Progenitor cell of endocrine pancreas (in vitro differentiated cells): ENCODE data around the gene PGF. TPM values are rescaled to one million over a fixed set of nuclear protein-coding genes. Genes with fewer than 3 reads are reported as not detected.

ENCODE experiments used
- DNase-seq: peaks from one replicate; pipeline ENCODE4 v3.0.0; 2021; ENCODE audit warnings: low spot score; ENCODE audit not compliant: unreplicated experiment
- H3K27ac Mint-ChIP-seq: 2 replicates; pipeline ENCODE4 v1.8.0; 2021; ENCODE audit warnings: mild to moderate bottlenecking, moderate library complexity, mixed read lengths
- H3K27me3 Mint-ChIP-seq: 2 replicates; pipeline ENCODE4 v1.8.0; 2021; ENCODE audit warnings: mixed read lengths
- H3K36me3 Mint-ChIP-seq: 2 replicates; pipeline ENCODE4 v1.8.0; 2022; ENCODE audit warnings: mixed read lengths; ENCODE audit not compliant: insufficient read depth
- H3K4me1 Mint-ChIP-seq: 2 replicates; pipeline ENCODE4 v1.8.0; 2021; ENCODE audit warnings: low read depth, mixed read lengths
- H3K4me3 Mint-ChIP-seq: 2 replicates; pipeline ENCODE4 v1.8.0; 2021; ENCODE audit warnings: low read depth, mild to moderate bottlenecking, moderate library complexity, mixed read lengths
- H3K9me3 Mint-ChIP-seq: 2 replicates; pipeline ENCODE4 v1.8.0; 2021; ENCODE audit warnings: low read depth, mixed read lengths
- total RNA-seq: library from RNA; stranded (reverse); gene quantifications from 2 replicates; pipeline ENCODE4 v1.2.1, GENCODE V29; 2021
- TF ChIP-seq, protein P1 (sequence below): fragments of 200-600 bp; sonication (generic); IDR thresholded peaks from one replicate; pipeline ENCODE4 v1.5.0; 2021; ENCODE audit warnings: antibody characterized with exemption, mild to moderate bottlenecking; ENCODE audit not compliant: unreplicated experiment

PGF gene
- total RNA-seq, 1 donor from 2014 or later, result 3.5 TPM

DNA sequence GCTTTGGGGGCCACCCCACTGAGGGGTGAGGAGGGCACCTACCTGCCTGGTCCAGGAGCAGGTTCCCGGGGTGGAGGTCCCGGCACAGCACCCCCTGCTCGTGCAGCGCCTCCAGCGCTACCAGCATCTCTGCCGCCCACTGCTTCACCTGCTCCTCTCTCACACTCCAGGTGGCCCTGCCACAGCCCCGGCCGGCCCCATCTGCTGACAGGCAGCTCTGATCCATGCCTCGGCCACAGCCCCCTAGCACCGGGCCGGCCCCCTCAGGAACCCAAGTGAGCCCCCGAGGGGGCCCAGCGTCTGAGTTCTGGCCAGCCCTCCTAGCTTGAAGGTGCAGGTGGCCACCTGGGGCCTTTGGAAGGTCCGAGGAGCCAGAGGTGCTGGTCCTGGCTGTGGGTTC, 45.9 kb downstream of the PGF start:
- Mint-ChIP-seq H3K9me3 (no peaks in the 10 kb centered on the region), H3K27ac (no peak overlapping the region), H3K4me1 (peaks cover 3% of the 10 kb centered on the region), H3K27me3 (peaks cover 14% of the 10 kb centered on the region), H3K4me3 (no peak overlapping the region), H3K36me3 (no peaks in the 10 kb centered on the region)
- no peak for DNase-seq
- TF ChIP-seq, protein P1, sequence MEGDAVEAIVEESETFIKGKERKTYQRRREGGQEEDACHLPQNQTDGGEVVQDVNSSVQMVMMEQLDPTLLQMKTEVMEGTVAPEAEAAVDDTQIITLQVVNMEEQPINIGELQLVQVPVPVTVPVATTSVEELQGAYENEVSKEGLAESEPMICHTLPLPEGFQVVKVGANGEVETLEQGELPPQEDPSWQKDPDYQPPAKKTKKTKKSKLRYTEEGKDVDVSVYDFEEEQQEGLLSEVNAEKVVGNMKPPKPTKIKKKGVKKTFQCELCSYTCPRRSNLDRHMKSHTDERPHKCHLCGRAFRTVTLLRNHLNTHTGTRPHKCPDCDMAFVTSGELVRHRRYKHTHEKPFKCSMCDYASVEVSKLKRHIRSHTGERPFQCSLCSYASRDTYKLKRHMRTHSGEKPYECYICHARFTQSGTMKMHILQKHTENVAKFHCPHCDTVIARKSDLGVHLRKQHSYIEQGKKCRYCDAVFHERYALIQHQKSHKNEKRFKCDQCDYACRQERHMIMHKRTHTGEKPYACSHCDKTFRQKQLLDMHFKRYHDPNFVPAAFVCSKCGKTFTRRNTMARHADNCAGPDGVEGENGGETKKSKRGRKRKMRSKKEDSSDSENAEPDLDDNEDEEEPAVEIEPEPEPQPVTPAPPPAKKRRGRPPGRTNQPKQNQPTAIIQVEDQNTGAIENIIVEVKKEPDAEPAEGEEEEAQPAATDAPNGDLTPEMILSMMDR, result no peak

DNA sequence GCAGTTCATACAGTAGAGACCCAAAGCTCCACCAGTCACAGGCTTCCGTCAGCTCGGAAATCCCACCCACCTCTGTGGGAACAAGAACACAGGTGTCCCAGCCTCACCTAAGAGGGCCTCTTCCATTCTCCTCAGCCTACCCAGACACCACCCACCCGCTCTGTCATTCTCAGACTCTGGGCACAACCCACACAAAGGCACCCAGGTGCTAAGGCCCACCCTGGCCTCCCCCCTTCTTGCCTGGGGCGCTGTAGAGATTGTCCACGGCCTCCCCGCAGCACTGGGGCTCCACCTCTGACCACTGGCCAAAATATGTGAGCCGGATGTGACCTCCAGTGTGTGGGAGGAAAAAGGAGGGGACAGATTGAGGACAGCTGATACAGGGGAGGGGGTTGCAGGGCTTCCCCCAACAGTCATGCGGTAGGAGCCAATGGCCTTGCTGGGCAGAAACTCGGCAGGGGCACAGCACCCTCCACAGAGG, 46.5 kb downstream of the PGF start:
- Mint-ChIP-seq H3K27me3 (peaks cover 9% of the 10 kb centered on the region), H3K4me1 (peaks cover 1% of the 10 kb centered on the region), H3K27ac (peak overlapping the region; percentile 21), H3K9me3 (no peaks in the 10 kb centered on the region), H3K4me3 (no peak overlapping the region), H3K36me3 (no peaks in the 10 kb centered on the region)
- DNase-seq, result no peak
- TF ChIP-seq, protein P1, result no peak

DNA sequence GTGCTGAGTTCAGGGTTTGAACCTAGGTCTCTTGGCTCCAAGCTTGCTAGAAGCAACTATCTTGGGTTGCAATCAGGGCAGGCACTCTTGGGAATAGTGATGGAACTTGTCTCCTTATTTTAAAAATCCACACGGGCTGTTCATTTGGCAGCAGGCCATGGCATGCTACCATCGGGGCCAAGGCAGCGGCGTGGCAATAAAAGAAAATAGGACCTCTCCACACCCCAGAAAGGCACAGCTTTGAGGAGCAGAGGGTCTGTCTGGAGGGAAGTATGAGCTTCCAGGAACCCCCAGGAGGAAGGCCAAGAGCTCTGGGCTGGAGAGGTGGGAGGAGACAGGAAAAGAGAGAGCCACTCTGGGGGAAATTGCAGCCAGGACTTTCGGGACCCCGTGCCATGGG, 47.7 kb downstream of the PGF start:
- TF ChIP-seq, protein P1, result no peak
- Mint-ChIP-seq H3K36me3 (peaks cover 1% of the 10 kb centered on the region), H3K9me3 (no peaks in the 10 kb centered on the region), H3K27me3 (peaks cover 9% of the 10 kb centered on the region), H3K4me3 (no peak overlapping the region), H3K4me1 (peaks cover 1% of the 10 kb centered on the region), H3K27ac (no peak overlapping the region)
- no peak for DNase-seq

DNA sequence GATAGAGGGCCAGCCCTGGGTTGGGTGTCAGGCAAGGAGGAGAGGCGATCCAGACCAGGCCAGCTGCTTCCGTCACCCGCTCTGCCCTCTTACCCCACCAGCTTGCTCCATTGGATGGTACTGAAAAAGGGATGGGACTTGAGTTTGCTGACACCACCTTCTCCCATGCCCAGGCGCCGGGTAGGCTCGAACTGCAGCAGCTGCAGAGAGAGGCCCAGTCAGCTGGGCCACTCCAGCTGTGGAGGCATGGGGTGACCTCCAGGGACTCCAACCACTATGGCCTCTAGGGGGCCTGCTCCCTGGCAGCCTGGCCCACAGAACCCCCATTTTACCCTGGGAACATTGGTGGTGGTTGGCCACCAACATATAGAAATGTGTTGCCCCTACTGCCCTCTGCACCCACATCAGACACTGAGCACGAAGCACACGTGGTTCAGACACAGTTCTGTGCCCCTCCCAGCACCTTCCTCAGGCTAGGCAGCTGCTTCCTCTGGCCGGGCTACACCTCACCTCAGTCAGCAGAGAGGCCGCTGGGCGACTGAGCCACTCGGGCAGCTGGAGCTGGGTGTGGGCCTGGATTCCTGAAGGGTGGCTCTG, 48.4 kb downstream of the PGF start:
- Mint-ChIP-seq H3K36me3 (peaks cover 4% of the 10 kb centered on the region), H3K9me3 (no peaks in the 10 kb centered on the region), H3K27me3 (peaks cover 7% of the 10 kb centered on the region), H3K4me1 (peaks cover 1% of the 10 kb centered on the region), H3K4me3 (no peak overlapping the region), H3K27ac (no peak overlapping the region)
- no peak for DNase-seq
- TF ChIP-seq, protein P1, result peak; percentile 31

DNA sequence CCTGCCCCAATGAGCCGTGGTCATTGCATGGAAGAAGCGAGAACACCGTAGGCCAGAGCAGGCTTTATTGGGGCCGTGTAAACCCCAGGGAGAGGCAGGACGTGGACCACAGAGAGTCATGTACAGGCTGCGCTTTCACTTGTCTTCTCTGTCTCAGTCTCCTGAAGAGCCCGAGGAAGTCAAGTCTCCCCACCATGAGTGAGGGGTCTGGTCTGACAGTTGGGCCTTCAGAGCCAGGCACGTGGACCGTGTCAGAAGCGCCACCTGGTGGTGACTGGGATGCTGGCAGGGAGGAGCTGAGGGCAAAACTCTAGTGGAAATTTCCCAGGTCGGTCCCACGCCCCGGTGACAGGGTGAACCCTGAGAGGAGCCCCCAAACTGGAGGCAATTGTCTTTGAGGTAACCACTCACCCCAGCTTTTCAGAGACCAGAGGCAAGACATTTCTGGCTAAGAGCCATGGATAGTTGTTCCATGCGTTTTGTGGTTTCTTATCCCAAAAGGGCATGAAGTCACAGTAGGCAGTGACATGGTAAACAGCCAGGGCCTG, 49.7 kb downstream of the PGF start:
- H3K36me3 Mint-ChIP-seq, result peaks cover 7% of the 10 kb centered on the region
- no peaks in the 10 kb centered on the region for H3K4me1 Mint-ChIP-seq
- peak; percentile 72 for DNase-seq
- TF ChIP-seq, protein P1, result peak; percentile 94
- H3K27ac Mint-ChIP-seq, result no peak overlapping the region
- no peak overlapping the region for H3K4me3 Mint-ChIP-seq
- no peaks in the 10 kb centered on the region for H3K9me3 Mint-ChIP-seq
- peaks cover 4% of the 10 kb centered on the region for H3K27me3 Mint-ChIP-seq
